ENCODE data around the gene ATXN1. TPM values are rescaled to one million over a fixed set of nuclear protein-coding genes. Genes with fewer than 3 reads are reported as not detected.

Gene ATXN1
- polyA plus RNA-seq, 1 donor from 2014 or later, result 28.2 TPM

- Histone ChIP-seq H3K9ac (ENCODE audit: low read length) (no peak overlapping the region), H3K4me2 (ENCODE audit: low read length) (no peak overlapping the region)
These were observed 340.9 kb downstream of the ATXN1 start for GRCh38 chr6:16420337-16420714.

GRCh38 chr6:16419636-16420336, 341.5 kb downstream of the ATXN1 start:
- H3K27ac ChIP-seq (ENCODE audit: low read length), result no peak overlapping the region
- no peaks in the 10 kb centered on the region for H4K20me1 ChIP-seq (ENCODE audit: insufficient read depth)
- H3K9me2 ChIP-seq (ENCODE audit: insufficient read depth, low read length), result no peaks in the 10 kb centered on the region
- H3K27me3 ChIP-seq (ENCODE audit: insufficient read depth, low read depth, low read length), result no peaks in the 10 kb centered on the region
- no peaks in the 10 kb centered on the region for H3K79me2 ChIP-seq (replicated peaks; ENCODE audit: insufficient read depth, low read length)
- H3K4me3 ChIP-seq (ENCODE audit: low read length), result no peak overlapping the region
- no peak for TF ChIP-seq CTCF (IDR thresholded peaks at IDR 0.05; ENCODE audit: poor library complexity, severe bottlenecking)
- TF ChIP-seq SMC3 (conservative IDR thresholded peaks at IDR 0.05; ENCODE audit: poor library complexity), result no peak
- TF ChIP-seq REST (IDR thresholded peaks at IDR 0.05; ENCODE audit: borderline replicate concordance), result no peak
- no peak for TF ChIP-seq MXI1 (conservative IDR thresholded peaks at IDR 0.05; ENCODE audit: poor library complexity, severe bottlenecking)
- TF ChIP-seq POLR2AphosphoS5 (IDR thresholded peaks at IDR 0.05), result no peak
- no peak for TF ChIP-seq RAD21 (conservative IDR thresholded peaks at IDR 0.05)
- H3F3A ChIP-seq (ENCODE audit: insufficient read depth, low read length, poor library complexity, severe bottlenecking), result no peaks in the 10 kb centered on the region
- H3K9ac ChIP-seq (ENCODE audit: low read length), result no peak overlapping the region
- H3K9me3 ChIP-seq (ENCODE audit: low read length), result no peaks in the 10 kb centered on the region
- H3K36me3 ChIP-seq (ENCODE audit: insufficient read depth, low read length), result no peaks in the 10 kb centered on the region
- no peak overlapping the region for H2AFZ ChIP-seq (ENCODE audit: low read depth, low read length)
- H3K4me2 ChIP-seq (ENCODE audit: low read length), result no peak overlapping the region

More at GRCh38 chr6:16420337-16420714, 340.9 kb downstream of the ATXN1 start:
- Histone ChIP-seq H3K27me3 (ENCODE audit: insufficient read depth, low read depth, low read length) (no peaks in the 10 kb centered on the region), H3K4me3 (ENCODE audit: low read length) (no peak overlapping the region), H4K20me1 (ENCODE audit: insufficient read depth) (no peaks in the 10 kb centered on the region), H3K36me3 (ENCODE audit: insufficient read depth, low read length) (no peaks in the 10 kb centered on the region), H3K79me2 (replicated peaks; ENCODE audit: insufficient read depth, low read length) (no peaks in the 10 kb centered on the region), H2AFZ (ENCODE audit: low read depth, low read length) (no peak overlapping the region), H3K9me3 (ENCODE audit: low read length) (no peaks in the 10 kb centered on the region), H3F3A (ENCODE audit: insufficient read depth, low read length, poor library complexity, severe bottlenecking) (no peaks in the 10 kb centered on the region), H3K9me2 (ENCODE audit: insufficient read depth, low read length) (no peaks in the 10 kb centered on the region), H3K27ac (ENCODE audit: low read length) (no peak overlapping the region)
- TF ChIP-seq REST (IDR thresholded peaks at IDR 0.05; ENCODE audit: borderline replicate concordance) (no peak), MXI1 (conservative IDR thresholded peaks at IDR 0.05; ENCODE audit: poor library complexity, severe bottlenecking) (no peak), RAD21 (conservative IDR thresholded peaks at IDR 0.05) (no peak), CTCF (IDR thresholded peaks at IDR 0.05; ENCODE audit: poor library complexity, severe bottlenecking) (no peak), SMC3 (conservative IDR thresholded peaks at IDR 0.05; ENCODE audit: poor library complexity) (no peak), EP300 (conservative IDR thresholded peaks at IDR 0.05; ENCODE audit: poor library complexity, severe bottlenecking) (no peak), POLR2AphosphoS5 (IDR thresholded peaks at IDR 0.05) (no peak)

Data from neural cell (in vitro differentiated cells).